ENCODE data around the gene AGAP9.
"Not testable (repeated sequence)": the region's sequence is repeated elsewhere in the genome, so short reads cannot be mapped to it uniquely, and the experiment has no call there.

The AGAP9 gene

GRCh38 chr10:47484786-47485185 is 38.7 kb downstream of the AGAP9 start:
- DNase-seq (ENCODE audit: low read depth), result not testable (repeated sequence)

DNA sequence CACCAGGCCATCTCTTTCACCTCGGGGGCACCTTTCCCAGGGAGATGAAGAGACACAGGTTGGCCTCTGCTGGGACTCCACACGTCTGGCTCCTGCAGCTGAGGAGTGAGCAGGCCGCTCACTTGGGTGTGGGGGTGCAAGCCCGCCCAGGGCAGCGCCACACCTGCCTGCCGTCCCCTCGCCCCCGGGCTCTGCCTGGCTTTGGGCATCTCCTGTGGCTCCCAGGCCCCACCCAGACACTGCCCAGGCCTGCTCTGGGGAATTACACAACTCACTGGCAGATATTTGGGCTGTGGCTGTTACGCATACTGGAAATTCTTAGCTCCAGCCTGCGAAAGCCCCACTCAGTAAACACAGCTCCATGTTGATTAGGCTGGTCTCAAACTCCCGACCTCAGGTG is 39.5 kb downstream of the AGAP9 start, which contains the start of gene ANXA8:
Gene ANXA8, minus strand, starts transcription at position 193 of the 400 bp plus-strand sequence. Its CDS starts 182 bp downstream, at position 11.
- not testable (repeated sequence) for DNase-seq (ENCODE audit: low read depth)

DNA sequence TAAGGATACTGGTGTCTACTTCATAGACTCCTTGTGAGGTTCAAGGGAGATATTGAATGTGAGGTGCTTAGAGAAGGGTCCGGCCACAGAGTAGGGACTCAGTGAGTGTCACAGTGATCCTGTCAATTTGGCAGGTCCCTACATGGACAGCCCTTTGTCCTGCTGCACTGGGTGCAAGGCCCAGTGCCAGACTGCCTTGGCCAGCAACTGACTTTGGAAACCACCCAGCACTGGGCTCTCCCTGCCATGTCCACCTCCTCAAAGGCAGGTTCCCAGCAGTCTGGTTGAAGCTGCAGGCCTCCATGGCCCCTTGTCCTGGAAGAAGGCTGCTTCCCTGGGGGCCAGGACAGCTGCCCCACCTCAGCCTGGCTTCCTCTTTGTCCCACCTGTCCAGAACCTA is 41.1 kb downstream of the AGAP9 start:
- DNase-seq (ENCODE audit: low read depth), result not testable (repeated sequence)

- DNase-seq (ENCODE audit: low read depth), result not testable (repeated sequence)
These were observed 41.7 kb downstream of the AGAP9 start for GRCh38 chr10:47481768-47482181.

DNA sequence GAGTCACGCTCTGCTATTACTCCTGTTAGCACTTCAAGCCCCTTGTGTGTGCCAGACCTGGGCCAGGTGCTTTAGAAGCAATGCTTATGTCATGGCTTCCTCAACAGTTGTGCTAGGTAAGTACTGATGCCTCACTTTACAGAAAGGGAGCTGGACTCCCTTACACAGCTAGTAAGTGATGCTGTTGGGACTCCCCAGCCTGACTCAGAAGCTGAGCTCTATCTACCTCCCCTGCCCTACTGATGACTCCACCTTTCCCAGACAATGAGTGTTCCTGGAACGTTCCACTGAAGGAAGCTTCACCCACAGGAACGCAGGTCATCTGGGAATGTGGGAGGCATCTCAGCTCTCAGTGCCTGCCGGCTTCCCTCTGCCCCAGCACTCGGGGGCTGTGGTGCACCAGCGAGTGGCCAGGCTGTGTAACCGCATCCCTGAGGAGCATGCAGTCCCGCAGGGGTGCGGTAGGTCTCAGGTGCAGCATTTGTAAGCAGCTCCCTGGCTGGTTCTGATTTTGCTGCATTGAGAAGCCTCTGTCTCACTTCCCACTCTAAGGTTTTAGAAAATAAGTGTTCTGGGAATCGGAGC is 42.2 kb downstream of the AGAP9 start:
- DNase-seq (ENCODE audit: low read depth), result not testable (repeated sequence)

- not testable (repeated sequence) for DNase-seq (ENCODE audit: low read depth)
These were observed 43.3 kb downstream of the AGAP9 start for GRCh38 chr10:47480133-47480532.

DNA sequence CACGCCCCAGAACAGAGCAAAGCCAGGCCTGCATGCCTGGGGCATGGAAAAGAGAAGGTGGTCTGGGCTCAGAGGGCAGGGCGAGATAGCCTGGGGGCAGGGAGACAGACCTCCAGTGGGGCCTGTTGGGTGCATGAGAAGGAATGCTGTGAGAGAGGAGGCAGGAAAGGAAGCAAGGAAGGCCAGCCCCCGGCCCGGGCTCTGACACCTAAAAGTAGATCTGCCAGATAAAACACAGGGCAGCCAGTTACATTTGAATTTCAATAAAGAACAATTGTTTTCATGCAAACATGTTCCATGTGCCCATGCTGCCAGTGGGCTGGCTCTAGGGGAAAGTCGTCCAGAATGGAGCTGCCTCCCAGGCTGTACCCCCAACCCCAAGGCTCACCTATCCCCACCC is 45.3 kb downstream of the AGAP9 start:
- not testable (repeated sequence) for DNase-seq (ENCODE audit: low read depth)

DNA sequence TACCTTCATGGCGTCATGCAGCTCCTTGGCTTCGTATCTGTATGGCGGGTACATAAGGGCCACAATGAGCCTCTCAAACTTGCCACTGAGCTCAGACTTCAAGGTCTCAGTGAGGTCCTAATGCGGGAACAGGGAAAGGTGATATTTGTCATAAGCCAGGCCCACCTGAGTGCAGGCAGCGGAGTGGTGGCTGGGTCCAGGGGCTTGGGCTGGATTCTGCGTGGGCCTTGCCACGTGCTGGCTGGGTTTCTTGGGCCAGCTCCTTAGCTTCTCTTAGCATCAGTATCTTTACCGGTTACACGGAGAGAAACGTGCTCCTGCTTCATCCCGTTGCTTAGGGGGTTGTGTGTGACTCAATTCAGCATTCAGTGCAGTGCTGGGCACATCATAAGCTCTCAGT is 46.4 kb downstream of the AGAP9 start:
- DNase-seq (ENCODE audit: low read depth), result not testable (repeated sequence)

DNA sequence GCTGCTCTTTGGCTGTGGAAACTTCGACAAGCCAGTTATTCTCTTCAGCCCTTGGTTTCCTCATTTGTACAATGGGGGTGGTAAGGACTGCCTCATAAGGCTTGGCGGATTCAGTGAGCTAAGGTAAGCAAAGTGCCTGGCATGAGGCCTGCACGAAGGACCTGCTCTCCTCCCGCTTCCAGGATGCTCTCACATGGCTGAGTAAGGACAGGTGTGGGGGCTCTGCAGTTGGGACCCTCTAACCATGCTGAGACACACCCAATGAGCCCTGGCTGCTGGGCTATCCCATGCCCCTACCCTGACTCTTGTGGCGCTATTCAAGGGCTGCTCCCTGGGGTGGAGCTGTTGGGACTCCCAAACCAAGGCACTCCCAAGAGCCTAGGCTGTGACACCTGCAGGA is 48.3 kb downstream of the AGAP9 start:
- not testable (repeated sequence) for DNase-seq (ENCODE audit: low read depth)

DNA sequence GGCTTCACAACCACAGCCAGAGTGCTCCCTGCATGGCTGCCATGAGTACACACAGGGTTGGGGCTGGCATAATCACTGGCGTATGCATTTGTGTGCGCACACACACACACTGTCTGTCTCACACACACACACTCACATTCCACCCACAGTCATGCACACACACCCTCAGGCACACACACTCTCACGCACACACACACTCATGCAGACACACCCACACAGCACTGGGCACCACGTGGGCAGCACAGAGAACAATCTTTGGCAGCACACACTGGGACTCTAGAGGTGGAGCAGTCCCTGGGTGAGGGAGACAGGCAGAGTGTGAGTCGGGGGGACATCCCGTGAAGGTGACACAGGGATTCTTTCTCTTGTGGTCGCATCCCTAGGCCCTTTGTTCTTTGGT is 49.9 kb downstream of the AGAP9 start:
- not testable (repeated sequence) for DNase-seq (ENCODE audit: low read depth)

DNA sequence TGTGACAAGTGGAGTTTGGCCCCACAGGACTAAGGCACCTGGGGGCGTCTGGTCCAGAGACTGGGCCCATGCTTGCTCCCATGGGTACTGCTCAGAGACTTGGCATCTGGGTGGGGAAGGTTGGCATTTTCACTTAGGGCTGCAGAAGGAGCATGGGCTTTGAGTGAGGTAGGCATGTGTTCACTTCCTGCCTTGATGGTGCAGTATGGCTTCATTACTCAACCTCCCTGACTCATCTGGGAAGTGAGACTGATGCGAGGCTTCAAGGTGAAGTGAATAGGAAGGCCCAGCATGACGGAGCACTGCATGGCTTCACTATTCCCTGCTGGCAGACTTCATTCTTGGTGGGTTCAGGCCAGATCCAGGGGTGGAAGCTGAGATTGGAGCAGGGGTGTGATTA is 50.8 kb downstream of the AGAP9 start:
- DNase-seq (ENCODE audit: low read depth), result not testable (repeated sequence)

DNA sequence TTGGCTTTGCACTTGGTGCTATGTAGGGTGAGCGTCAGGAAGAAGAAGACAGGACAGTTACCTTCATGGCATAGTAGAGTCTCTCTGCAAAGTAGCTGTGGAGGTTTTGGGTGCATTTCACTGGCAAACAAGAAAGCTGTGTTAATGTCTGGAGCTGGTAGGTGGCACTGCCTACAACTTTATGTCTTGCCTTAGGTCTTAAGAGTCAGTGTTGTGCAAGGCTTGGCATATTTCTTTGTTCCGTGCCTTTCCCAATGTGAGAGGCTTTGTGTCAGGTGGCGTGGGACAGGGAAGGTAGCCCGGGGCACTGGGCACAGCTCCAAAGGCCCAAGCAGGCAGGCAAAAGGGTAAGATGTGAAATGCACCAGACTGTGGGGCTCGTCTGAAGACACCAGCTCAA is 51.4 kb downstream of the AGAP9 start:
- not testable (repeated sequence) for DNase-seq (ENCODE audit: low read depth)

GRCh38 chr10:47468731-47469528 is 54.5 kb downstream of the AGAP9 start:
- DNase-seq (ENCODE audit: low read depth), result not testable (repeated sequence)

GRCh38 chr10:47467957-47468356 is 55.5 kb downstream of the AGAP9 start:
- DNase-seq (ENCODE audit: low read depth), result not testable (repeated sequence)

DNA sequence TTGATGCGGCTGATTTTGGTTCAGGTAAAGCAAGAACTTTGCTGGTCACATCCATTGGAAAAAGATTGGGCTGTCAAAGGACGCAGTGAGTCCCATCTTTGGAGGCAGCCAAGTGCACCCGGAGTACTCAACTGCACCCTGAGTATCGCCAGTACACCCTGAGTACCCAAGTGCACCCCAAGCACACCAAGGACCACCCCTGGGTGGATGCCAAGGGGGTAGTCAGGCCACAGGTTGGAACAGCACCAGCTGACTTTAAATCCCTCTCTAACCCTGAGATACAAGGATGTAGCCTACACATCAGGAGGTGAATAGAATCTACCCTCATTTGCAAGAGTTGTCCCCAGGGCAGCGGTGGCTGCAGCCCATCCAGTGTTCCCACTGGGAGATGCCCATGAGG is 56.0 kb downstream of the AGAP9 start:
- DNase-seq (ENCODE audit: low read depth), result not testable (repeated sequence)

- not testable (repeated sequence) for DNase-seq (ENCODE audit: low read depth)
These were observed 58.1 kb downstream of the AGAP9 start for GRCh38 chr10:47465216-47465917.

DNA sequence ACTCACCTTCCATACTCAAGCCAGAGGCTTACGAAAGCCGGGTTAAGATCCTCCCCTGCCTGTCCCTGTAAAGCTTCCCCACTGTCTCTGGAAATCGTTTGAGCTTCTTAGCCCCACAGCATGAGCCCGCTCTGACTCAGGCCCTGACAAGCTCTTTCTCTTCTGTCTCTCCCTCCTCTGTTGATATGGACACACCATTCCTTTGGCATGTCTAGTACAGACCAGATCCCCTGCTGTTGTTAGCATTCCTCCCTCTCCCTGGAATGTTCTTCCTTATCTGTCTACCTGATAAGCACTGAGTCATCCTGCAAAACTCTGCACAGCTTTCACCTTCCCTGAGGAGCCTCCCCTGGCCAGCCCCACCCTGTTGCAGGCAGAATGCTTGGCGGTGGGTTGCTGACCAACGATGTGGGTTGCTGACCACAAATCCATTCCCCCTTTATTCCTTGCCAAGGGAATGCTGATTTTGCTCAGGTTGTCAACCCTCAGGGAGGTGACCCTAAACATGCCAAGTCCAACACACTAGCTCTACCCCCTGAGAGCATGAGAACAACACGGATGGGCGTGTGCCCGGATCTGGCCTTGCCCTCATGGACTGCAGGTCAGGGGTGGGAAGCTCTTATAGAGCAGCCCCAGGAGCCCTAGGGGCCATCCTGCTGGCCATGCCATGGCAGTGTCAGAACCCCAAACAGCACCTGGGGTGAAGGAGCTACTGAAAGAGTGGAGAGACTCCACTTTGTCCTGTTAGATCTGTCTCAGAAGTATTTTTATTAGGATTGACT is 60.7 kb downstream of the AGAP9 start:
- DNase-seq (ENCODE audit: low read depth), result not testable (repeated sequence)

- not testable (repeated sequence) for DNase-seq (ENCODE audit: low read depth)
These were observed 62.2 kb downstream of the AGAP9 start for GRCh38 chr10:47461261-47461687.

DNA sequence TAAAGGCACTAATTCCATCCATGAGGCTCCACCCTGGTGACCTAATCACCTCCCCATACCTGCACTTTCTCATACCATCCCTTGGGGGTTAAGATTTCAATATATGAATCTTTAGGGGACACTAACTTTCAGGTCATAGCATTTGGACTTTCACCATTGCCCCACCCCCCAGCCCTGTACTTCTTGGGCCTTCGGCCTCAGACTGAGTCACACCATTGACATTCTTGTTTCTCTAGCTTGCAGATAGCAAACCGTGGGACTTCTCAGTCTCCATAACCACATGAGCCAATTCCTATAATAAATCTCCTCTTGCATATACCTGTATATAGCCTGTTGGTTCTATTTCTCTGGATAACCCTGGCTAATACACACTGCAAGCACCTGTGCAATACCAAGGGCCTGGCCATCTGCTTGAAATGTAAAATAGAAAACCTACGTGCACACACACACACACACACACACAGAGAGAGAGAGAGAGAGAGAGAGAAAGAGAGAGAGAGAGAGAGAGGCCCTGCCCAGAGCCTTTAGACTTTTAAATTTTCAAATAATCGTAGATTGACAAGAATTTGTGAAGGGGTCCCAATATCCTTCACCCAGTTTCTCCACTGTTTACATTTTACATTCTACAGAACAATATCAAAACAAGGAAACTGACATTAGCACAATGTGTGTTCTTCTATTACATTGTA is 64.8 kb downstream of the AGAP9 start:
- DNase-seq (ENCODE audit: low read depth), result no peak

- DNase-seq (ENCODE audit: low read depth), result no peak
These were observed 65.6 kb downstream of the AGAP9 start for GRCh38 chr10:47457826-47458225.

GRCh38 chr10:47457528-47457820 is 66.0 kb downstream of the AGAP9 start:
- no peak for DNase-seq (ENCODE audit: low read depth)

Measured in stimulated activated CD8-positive, alpha-beta memory T cell treated with anti-CD3 and anti-CD28 coated beads, Interleukin-15, amount 100 ng/mL, for 1 hour (primary cell).